Activated CD4-positive, CD25-positive, alpha-beta regulatory T cell treated with anti-CD3 and anti-CD28 coated beads, Interleukin-2, amount 50 U/mL, for 72 hours (primary cell): ENCODE measurements around the gene RNF11.
"Not testable (repeated sequence)": the region's sequence is repeated elsewhere in the genome, so short reads cannot be mapped to it uniquely, and the experiment has no call there.

ENCODE experiments used
- DNase-seq: peaks from one replicate; pipeline ENCODE4 v3.0.0; 2021

Gene RNF11

DNA sequence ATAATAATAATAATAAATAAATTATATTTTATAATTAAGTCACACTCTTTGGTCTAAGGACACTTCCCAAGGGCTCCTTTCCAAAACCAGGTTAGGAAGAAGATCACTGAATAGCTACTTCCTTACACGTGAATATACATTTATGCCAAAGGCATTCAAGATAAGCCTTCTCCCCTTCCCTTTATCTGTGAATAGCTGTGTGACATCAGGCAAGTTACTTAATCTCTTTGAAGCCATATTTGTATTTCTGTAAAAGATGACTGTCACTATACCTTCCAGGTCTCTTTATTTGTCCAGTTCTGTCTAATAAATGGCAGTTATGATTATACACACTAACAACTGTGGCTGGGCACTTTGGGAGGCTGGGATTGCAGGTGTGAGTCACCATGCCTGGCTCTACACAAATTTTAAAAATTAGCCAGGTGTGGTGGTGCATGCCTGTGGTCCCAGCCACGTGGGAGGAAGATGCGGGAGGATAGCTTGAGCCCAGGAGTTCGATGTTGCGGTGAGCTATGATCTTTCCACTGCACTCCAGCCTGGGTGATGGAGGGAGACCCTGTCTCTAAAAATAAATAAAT lies 5.5 kb upstream of the RNF11 start:
- DNase-seq: no peak

GRCh38 chr1:51231120-51231519 lies 5.0 kb upstream of the RNF11 start:
- DNase-seq: no peak

- no peak for DNase-seq
Observed at GRCh38 chr1:51231896-51232295, 4.2 kb upstream of the RNF11 start.

DNA sequence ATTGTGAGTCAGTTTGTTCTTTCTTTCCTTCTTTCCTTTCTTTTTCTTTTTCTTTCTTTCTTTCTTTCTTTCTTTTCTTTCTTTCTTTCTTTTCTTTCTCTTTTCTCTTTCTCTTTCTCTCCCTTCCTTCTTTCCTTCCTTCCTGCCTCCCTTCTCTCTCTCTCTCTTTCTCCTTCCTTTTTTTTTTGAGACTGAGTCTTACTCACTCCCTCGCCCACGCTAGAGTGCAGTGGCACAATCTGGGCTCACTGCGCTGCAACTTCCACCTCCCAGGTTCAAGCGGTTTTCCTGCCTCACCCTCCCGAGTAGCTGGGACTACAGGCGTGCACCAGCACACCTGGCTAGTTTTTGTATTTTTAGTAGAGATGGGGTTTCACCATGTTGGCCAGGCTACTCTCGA lies 1.8 kb upstream of the RNF11 start:
- not testable (repeated sequence) for DNase-seq

- DNase-seq: peak; percentile 36
Observed at GRCh38 chr1:51234721-51235425, 1.2 kb upstream of the RNF11 start.

DNA sequence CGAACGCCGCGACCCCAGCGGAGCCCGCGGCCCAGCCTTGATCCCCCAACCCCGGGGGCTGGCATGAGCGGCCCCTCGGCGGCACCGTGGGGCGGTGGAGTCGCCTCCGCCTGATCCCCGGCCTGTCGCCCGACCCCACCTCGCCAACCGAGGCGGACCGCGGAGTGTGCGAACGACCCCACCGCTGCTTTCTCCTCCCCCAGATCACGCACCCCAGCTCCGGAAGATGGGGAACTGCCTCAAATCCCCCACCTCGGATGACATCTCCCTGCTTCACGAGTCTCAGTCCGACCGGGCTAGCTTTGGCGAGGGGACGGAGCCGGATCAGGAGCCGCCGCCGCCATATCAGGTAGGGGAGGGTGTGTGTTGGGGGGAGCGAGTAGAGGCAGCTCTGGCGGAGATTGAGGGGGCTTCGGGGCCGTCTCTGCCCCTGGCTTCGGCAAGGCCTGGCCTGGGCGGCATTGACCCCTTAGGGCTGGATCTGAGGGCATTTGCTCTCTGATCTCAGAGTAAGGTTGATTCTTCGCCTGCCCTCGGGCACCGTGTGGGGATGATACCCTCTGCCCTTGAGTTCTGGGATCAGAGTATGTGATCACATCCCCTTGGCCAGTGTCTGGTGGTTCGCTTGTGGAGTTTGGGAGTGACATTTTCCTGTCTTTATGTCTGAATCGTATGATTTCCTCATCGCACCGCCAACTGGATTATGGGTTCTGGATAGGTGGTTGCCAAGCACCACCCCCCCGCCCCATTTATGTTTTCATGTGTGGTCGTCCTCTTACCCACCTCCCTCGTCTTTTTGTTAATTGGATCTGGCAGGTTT lies 668 bp downstream of the RNF11 start:
- peak; percentile 52 for DNase-seq

- DNase-seq: no peak
Observed at GRCh38 chr1:51237351-51238033, 1.4 kb downstream of the RNF11 start.

DNA sequence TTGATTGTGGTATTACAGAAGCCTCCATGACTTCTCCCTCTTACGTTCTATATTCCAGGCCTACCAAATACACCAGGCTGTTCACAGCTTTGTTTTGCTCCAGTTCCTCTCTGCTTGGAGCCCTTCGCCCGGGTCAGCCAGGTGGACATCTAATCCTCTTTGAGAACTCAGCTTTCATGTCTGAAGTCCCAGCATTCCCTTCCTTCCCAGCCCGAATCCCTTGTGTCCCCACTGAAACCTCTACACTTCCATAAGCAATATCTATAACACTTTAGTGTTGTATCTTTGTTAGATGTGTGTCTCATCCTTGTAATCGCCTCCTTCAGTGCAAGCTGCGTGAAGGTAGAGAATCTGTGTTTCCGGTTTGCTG lies 1.9 kb downstream of the RNF11 start:
- DNase-seq: no peak

DNA sequence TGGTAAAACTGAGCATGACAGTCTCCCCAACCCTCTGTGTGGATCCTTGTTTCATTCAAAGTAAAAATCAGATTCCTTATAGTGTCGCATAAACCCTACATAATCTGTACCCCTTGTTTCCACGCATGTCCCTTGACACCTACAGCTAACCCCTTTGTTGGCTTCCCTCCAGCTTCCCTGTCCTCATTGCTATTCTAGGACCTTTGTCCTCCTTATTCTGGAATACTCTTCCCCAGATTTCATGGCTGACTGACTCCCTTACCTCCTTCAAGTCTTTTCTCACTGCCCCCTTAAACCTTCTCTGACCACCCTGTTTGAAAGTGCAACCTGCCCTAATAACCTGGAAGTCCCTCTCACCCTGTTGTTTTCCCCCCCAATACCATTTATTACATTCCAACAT lies 4.0 kb downstream of the RNF11 start:
- no peak for DNase-seq

- no peak for DNase-seq
Observed at GRCh38 chr1:51241119-51241518, 5.0 kb downstream of the RNF11 start.

GRCh38 chr1:51242546-51242945 lies 6.5 kb downstream of the RNF11 start:
- DNase-seq: no peak

DNA sequence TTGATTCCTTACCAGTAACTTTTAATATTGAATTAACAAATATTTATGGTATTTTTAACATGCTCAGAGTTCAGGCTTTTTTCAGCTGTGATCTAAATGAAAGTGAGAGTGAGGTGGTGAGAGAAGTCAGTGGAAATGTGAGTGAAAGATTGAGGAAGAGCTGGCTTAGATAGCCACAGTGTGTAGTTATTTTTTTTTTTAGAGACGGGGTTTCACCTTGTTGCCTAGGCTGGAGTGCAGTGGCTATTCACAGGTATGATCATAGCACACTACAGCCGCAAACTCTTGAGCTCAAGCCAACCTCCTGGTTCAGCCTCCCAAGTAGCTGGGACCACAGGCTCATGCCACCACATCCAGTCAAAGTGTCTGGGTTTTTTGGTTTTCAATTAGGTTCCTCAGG lies 10.9 kb downstream of the RNF11 start:
- DNase-seq: no peak

DNA sequence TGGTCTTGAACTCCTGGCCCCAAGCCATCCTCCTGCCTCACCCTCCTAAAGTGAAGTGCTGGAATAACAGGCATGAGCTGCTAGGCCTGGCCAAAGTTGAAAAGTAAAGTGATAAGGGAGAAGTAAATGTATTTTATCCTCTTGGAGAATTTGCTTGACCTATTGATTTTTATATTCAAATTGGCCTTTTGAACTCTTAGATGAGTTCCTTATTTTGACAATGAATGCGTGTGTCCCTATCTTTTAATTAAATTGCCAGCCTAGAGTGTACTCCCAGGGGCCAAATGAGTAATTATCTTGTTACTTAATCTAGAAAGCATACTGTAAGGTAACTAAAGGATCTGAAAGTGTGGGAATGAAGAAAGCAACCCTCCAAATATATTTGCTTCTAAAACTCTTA lies 11.4 kb downstream of the RNF11 start:
- DNase-seq: no peak

DNA sequence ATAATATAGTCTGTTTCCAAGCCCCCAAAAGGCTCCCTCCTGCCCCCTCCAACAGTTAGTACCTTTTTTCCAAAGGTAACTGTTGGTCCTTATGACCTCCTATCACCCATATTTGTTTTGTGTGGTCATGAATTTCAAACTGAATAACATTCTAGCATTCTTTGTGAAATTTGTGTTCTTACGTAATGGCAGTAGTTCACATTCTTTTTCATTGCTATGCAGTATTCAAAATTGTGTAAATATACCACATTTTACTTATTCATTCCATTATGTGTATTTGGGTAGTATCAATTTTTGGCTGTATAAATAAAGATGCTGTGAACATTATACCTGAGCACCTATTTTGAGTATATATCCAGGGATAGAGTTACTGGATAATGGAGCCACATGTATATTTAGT lies 13.4 kb downstream of the RNF11 start:
- DNase-seq: no peak

GRCh38 chr1:51250729-51251128 lies 14.7 kb downstream of the RNF11 start:
- not testable (repeated sequence) for DNase-seq

DNA sequence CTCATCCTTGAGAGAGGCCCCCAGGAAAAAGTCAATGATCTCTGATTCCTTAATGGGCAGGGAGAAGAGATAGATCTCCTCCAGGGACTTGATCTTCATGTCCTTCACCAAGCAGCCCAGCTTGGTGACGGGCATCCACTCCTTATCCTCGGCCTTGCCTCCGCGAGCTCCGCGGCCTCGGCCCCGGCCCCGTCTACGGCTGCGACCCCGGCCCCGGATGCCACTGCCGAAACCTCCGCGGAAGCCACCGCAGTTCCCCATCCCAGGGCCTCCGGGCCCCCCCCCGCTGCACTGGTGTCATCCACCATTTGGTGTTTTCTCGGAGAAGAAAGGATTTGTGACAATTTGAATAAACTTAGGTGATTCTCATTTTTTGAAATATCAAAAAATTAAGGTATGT lies 15.1 kb downstream of the RNF11 start:
- DNase-seq: not testable (repeated sequence)

GRCh38 chr1:51252366-51252765 lies 16.3 kb downstream of the RNF11 start:
- DNase-seq: no peak

GRCh38 chr1:51253691-51254090 lies 17.6 kb downstream of the RNF11 start:
- DNase-seq: no peak

DNA sequence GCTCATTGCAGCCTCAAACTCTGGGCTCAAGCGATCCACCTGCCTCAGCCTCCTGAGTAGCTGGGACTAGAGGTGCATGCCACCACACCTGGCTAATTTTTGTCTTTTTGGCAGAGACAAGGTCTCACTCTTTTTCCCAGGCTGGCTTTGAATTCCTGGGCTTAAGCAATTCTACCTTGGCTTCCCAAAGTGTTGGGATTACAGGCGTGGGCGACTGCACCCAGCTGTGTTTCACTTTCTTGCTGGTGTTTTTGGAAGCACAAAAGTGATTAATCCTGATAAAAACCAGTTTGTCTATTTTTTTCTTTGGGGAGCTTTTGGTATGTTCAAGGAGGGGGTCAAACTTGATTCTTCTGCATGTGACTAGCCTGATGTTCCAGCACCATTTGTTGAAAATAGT lies 19.3 kb downstream of the RNF11 start:
- DNase-seq: no peak

DNA sequence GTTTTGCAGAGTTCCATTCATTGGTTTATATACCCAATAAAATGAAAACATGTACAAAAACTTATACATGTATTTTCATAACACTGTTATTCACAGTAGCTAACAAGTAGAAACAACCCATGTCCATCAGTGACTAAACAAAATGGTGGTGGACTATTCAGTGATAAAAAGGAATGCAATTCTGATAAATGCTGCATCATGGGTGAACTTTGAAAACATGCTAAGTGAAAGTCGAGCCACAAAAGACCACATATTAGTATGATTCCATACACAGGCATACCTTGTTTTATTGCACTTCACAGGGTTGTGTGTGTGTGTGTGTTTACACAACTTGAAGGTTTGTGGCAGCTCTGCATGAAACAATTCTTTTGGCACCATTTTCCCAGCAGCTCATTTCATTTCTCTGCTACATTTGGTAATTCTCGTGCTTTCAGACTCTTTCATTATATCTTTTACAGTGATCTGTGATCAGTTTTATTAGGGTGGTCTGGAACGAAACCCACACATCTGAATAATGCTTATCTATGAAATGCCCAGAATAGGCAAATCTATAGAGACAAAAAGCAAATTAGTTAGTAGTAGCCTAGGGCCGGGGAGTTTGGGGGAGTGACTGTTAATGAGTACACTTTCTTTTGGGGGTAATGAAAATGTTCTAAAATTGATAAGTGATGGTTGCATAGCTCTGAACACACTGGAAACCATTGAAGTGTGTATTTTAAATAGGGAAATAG lies 27.2 kb downstream of the RNF11 start:
- DNase-seq: no peak

DNA sequence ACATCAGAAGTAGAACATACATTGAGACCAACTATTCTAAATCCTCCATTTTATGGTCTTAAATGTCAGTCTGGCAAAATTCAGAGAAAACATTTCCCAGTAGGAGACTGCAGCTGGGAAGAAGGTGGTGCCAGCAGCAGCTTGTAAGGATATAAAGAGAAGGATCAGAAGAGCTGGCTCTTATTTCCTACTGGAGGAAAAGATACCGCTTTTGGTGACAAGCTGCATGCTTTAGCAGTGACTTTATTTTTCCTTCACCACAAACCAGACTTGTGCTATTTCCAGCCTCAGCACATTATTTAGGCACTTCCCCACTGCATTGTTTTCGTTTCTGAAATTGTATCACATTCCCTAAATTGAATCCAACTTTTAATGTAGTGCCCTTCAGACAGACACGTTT lies 28.4 kb downstream of the RNF11 start:
- DNase-seq: no peak

DNA sequence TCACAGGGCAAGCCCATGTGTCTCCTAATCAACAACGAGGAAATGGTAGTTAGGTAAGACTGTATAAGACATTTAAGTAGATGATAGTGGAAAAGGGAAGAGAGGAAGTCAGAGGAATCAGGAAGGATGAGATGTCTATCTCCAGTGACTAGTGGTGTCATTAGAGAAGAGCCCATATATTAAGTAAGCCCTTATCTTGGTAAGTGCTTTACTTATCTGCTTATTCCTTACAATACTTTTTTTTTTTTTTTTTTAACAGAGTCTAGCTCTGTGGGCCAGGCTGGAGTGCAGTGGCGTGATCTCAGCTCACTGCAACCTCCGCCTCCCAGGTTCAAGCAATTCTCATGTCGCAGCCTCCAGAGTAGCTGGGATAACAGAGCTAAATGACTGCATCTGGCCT lies 29.5 kb downstream of the RNF11 start:
- no peak for DNase-seq

GRCh38 chr1:51266181-51266580 lies 30.1 kb downstream of the RNF11 start:
- DNase-seq: no peak
